SKM-1 treated with dmso at 0.1 percent for 144 hours (cell line): ENCODE results near the gene PRIMPOL.

Experiments used
- DNase-seq: peaks from one replicate; lab custom pipeline; 2025; ENCODE audit not compliant: unreplicated experiment; lab: John Stamatoyannopoulos, UW

Gene PRIMPOL

DNA sequence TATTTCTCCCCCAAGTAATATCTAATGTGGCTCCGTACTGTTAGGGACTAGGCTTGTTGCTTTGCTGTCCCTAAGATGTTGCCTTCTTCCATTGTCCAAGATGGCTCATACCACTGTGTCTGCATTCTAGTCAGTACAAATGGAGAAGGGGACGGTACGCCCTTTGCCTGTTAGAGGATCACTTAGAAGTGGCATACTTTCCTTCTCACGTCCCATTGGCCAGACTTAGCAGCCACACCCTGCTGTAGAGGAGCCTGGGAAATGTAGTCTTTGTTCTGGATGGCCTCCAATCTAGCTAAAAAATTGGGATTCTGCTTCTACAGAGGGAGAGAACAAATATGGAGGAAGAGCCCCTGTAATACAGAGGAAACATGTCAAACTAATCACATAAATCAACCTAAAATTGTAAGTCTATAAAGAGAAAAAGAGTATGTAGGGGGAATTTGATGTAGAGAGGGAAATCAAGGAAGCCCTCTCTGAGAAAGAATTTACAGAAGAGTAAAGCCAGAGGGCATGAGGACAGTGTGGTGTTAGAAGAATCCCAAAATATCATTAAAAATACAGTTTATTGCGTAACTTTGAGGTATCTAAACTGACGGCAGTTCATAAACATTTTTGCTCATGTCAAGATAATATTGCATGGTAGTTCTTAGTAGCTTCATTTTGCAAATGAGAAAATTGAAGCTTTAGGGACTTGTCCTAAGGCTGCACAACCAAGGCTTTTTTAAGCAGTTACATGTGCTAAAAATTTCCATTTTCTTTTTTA lies 15.1 kb downstream of the PRIMPOL start:
- DNase-seq = no peak

DNA sequence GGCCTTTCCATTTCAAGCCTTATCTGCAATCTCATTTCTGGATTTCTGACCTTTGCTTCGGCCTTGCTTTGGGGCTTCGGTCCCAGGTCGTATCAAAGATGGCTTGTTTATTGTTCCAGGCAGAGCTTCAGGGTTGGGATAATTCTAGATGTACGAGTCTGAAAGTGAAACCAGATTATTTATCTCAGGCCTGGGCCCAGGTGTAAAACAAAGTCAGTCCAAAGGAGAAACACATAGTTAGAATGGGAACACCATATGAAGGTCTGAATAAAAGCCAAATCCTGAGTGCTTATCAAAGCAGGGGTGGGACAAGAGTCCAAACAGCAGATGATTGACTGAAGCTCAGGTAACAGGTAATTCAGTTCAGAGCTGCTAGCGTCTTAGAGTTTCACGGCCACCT lies 17.1 kb downstream of the PRIMPOL start:
- no peak for DNase-seq

DNA sequence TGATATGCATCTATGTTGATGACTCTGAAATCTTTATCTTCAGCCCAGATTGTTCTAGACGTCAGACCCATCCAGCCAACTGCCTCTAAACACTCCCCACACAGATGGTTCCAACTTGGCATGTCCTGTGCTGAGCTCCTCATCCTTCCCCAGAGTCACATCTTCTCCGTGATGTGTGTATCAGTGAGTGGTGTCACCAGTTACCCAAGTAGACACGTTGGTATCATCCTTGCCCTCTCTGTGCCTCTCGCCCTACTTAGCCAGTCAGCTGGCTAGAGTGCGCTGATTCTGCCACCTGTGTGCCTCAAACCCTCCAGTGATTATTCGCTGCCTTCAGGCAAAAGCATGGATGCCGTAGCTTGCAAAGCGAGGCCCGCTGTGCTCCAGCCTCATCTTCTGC lies 18.6 kb downstream of the PRIMPOL start:
- no peak for DNase-seq

DNA sequence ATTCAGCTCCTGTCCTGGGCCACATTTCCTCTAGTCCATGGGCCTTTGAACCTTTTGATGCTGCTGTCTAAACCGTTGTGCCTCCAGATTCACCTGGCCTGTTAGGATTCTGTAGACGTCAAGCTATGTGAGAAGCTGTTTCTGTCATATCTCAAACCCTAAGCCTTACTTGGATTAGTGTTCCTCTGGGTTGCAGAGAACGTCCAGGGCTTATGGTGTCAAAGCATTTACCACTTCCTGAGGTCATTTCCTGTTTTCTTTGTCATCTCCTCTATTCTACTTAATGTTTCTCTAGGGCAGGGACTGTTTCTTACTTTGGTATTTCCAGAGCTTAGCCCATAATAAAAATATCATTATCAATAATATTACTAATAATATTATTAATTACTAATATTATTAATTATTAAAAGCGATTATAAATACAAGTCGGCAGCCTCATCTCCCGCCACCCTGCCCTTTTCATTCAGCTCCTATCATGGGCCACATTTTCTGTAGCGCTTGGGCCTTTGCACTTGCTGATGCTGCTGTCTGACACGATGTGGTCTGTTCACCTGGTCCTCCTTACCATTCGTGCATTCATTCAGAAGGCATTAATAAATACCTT lies 19.1 kb downstream of the PRIMPOL start:
- DNase-seq = peak; percentile 72

DNA sequence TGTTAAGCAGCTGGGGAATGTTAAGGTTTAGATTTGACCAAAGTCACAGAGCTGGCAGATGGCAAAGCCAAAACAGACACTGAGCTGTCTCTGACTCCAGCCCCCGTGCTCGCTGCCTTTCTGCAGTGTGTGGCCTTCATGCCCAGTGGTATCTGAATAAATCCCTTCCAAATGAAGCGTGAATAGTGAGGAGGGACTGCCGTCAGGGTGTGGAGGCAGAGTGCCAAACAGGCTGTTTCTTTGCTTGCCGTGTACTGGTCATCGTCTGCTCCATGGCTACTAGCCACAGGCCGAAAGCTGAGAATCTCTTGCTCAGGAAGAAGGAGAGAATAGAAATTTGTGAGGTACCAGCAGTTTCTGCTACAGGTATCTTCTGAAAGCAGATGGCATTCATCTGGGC lies 19.7 kb downstream of the PRIMPOL start:
- no peak for DNase-seq

DNA sequence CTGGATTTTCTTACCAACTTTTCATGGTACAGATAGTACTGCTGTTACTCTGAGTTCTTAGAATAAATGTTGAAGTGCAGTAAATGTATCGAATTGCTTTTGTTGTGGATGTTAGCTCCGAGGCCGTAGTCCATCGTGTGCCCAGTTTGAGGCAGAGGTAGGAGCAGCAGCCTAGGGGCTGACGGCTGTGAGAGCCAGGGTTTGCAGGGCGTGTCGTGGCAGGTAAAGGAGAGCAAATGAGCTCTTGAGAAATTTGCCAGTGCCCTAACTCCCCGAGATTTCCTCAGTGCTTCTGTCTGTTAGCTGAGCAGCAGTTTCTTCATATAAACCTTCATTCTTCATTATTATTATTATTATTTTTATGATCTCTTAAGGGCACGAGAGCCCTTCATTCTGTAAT lies 21.6 kb downstream of the PRIMPOL start:
- DNase-seq = no peak

DNA sequence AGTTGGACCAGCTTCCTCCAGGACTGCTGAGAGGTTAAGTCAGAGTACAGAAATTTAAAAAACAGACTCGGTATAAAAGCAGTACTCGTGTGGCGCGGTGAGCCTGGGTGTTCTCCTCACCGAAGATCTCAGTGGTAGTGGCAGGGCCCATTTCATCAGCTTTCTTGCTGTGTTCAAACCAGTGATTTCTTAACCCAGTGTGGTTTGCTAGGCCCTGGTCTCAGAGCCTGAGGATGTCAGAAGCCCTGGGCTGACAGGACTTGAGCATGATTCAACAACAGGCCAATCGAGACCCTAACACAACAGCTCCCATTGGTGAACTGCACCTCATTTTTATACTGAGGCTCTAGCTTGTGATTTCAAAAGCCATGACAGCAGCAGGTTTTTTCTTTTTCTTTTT lies 23.2 kb downstream of the PRIMPOL start:
- no peak for DNase-seq

DNA sequence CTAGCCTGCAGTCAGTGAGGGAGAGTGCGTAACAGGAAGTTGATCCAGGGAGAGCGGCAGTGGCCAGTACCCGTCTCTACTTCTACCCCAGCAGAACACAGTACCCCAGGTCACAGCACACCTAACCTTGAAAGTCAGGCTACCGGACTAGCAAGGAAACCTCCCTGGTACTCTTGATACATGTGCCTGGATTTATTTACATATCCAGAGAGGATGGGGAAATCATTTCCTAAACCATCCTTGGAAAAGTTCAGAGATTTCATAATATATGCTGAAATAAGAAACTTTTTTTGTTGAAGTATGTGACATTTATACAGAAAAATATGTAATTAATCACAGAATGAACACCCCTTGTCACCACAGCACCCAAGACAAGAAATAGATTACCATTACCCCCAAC lies 24.5 kb downstream of the PRIMPOL start:
- no peak for DNase-seq

DNA sequence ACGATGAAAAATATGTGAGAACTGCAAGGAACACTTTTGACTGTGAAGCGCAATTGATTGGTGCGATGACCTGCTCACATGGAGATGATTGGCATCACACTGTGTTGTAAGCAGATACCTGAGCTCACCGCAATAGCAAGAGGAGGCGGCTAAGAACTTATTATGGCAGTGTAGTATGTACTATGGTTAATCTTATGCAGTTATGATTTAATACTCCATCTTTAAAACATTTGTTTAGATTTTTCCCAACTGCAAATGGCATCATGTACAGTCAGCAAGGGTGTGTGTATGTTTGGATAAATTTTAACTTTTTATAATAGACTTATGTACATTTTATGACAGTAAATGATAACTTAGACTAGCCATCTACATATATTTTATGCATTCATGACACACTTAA lies 25.5 kb downstream of the PRIMPOL start:
- no peak for DNase-seq

DNA sequence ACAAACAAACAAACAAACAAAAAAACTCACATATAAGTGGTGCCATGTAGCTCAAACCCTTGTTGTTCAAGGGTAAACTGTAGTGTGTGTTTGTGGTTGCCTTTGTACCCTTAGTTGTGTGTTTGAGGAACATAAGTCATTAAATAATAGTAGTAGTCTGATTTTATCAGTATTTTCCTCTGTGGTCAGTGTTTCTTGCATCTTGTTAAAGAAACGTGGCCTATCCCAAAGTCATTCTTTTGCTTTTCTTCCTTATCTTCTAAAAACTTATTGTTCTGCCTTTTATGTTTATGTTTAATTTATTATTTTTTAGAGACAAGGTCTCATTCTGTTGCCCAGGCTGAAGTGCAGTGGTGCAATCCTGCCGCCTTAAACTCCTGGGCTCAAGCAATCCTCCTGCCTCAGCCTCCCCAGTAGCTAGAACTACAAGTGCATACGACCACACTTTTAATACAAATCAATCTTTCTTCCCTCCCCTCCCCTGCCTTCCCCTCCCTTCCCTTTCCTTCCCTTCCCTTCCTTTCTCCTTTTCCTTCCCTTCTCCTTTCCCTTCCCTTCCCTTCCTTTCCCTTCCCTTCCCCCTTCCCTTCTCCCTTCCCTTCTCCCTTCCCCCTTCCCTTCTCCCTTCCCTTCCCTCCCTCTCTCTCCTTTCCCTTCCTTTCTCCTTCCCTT lies 26.4 kb downstream of the PRIMPOL start:
- no peak for DNase-seq

DNA sequence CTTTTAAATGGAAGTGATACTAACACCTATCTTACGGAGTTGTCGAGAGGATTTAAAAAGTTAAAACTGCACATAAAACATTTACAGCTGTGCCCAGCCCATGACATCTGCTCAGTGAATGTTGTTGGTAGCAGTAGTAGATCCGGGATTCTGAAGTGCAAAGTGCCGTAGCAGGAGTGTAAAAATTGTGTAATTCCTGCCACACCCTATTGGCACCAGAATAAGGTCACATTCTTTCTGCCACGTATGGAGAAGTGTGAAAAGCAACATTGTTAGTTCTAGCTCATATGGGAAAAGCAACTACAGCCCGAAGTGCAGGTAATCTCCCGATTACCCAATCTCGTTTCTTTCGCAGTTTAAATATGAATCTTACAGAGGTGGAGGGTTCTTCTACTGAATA lies 31.2 kb downstream of the PRIMPOL start:
- DNase-seq = no peak

DNA sequence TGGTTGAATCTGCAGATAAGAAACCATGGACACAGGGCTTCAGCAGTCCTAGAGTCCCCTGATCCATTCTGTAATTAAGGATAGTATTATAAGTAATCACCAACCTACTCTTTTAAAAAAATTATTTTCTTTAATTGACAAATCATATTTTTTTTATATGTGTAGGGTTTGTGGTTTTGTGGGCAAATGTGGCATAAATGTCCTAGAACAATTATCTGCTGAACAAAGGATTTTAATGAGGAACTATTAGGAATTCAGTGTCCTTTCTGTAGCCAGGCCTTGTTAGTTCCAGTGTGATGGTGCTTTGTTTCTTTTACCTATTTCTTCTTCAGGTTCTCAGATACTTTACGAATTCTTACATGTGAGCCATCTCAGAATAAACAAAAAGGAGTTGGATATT lies 32.4 kb downstream of the PRIMPOL start:
- no peak for DNase-seq

DNA sequence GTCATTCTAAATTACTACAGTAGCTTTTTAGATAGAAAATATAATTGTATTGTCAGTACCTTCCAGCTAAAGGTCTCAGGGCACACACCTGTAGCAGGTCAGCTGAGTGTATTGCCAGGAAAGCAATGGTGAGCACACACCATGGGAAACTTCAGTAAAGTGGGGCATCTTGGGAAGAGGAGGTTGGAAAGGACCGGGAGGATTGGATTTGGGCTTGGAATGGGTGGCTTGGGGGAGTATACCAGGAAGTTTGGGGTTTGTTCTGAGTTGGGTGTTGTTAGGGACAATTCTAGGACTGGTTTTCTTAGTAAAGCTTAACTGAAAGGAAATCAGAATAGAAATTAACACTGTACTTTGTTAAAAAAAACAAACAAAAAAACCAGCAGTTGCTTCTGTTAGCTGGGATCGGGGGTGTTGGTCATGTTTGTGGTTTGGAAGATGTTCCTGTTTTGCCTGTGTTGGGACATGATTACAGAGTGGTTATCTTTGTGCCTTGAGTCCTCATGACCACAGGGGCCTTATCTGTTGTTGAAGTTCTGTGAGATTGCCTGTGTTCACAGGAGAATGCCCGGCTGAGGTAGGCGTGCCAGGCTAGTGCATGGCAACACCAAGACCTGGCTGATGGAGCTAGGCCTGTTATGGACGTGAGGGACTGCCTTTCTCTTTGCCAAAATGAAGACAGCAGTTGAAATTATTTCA lies 35.1 kb downstream of the PRIMPOL start:
- peak; percentile 79 for DNase-seq

DNA sequence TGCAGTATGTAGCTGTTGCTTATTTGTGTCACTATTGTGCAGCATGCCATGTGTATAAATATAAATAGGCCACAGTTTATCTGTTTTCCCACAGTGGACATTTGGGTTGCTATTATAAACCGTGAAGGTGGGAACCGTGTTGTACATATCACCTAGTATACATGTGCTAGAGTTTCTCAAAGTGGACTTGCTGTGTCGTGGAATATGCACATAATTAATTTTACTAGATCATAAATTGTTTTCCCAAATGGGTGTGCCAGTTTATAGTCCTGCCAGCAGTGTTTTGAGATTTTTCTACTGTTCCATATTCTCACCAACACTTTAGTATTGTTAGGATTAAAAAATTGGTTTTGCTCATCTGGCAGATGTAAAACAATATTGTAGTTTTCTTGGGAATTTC lies 38.5 kb downstream of the PRIMPOL start:
- DNase-seq = no peak

DNA sequence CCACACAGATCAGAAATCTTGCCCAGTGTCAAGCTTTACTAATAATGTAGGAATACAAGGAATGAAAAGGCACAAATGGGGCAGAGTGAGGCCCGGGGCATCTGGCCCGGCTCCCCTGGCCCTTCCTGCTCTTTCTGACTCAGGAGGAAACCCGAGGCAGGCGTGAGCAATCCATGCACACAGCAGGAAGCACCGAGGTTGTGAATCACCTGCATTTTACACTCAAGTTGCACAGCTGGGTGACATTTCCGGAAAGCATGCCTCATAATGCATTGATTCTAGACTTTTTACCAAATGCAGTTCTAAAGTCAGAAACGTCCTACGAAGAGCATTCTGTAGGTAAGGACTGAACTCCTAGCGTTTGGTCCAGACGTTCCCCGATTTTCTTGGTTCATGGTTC lies 38.9 kb downstream of the PRIMPOL start:
- DNase-seq = no peak

DNA sequence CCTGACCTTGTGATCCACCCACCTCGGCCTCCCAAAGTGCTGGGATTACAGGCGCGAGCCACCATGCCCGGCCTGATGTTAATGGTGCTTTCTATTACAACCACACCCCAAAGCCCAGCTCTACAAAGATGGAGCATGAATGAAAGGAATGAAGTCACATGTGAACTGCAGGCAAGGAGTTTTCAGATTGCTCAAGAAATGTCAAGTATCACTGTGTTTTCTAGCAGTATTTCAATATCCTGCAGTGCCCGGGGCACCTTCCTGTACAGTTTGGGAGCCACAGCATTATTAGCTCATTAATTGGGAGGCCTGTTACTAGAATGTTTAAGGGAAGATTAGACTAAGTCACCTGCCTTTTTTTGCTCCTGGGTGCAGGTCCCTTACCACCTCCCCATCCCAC lies 40.1 kb downstream of the PRIMPOL start:
- no peak for DNase-seq

DNA sequence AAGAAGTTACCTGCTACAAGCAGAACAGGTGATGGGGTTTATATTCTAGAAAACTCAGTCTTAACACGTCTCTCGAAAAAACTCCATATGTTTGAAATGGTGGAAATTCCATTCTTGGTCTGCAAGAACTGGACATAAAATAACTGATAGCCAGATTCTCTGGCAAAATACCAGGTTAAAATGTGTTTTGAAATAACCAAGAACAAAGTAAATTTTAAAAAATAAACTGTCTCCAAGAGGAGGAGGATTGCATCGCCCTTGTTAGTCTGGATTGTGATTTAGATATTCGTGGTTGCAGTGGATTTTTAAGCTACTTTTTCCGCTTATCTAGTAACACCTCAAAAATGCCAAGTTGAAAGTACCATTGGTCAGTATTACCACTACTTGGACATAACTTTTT lies 43.5 kb downstream of the PRIMPOL start:
- no peak for DNase-seq

DNA sequence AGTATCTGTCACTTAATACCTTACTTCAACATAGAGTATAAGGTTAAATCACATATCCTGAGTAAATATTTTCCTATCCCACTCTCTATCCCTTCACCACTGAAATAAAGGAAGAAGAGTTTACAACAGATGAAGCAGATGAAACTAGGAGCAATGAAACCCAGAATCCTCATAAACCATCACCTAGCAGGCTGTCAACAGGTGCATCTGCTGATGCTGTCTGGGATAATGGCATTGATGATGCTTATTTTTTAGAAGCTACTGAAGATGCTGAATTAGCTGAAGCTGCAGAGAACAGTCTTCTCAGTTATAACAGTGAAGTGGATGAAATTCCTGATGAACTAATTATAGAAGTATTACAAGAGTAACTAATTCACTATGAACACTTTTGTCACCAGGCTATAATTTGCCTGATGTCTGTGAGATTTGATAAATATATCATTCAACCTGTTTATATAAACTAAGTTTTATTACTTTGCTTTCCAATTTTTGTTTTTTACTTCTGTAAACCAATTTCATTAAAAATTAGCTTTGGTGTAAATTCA lies 44.9 kb downstream of the PRIMPOL start:
- DNase-seq = no peak

DNA sequence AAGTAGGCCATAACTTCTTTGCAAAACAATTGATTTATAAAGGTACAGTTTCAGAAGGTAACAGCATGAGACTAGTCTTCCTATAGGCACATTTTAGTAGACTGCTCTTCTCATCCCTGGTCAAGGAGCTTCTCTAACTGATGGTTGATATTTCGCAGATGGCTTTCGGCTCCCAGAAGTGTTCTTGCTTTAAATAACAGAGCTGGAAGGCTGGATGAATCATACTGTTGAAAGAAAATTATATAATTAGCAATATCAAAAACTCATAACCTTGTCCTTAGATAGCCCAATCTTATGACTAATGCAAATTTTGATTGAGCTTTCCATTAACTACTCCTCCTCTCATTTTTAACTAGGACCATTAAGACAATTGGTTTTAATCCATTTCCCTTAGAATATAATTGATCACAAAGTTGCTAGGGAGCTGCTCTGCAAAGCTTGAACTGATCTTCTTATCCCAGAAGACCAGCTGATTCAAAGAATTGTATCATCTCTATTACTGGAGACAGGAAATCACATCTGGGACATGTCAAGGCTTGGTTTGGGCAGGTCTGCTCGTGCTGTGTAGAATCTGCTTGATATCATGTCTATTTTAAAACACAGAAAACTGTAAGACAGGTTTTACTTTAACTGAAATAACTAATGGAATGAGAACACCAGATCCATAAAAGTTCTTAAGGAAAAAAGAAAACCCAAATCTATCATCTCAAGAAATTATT lies 45.8 kb downstream of the PRIMPOL start:
- no peak for DNase-seq

DNA sequence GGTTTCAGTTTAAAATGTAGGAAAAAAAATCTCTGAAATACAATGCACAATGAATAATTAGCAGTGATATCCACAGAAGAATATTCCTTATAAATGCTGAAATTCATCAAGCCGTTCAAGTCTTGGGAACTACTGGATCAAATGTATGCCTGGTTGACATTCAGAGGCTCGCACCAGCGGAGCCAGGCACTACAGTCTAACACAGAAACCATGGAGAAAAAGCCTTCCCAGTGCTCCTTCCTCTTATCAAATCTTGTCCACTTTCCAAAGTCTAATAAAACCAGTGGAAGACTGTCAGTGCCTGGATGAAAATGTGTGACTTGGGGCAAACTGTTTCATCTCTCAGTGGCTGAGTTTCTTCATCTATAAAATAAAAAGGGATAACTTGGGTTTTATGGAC lies 48.4 kb downstream of the PRIMPOL start:
- no peak for DNase-seq

DNA sequence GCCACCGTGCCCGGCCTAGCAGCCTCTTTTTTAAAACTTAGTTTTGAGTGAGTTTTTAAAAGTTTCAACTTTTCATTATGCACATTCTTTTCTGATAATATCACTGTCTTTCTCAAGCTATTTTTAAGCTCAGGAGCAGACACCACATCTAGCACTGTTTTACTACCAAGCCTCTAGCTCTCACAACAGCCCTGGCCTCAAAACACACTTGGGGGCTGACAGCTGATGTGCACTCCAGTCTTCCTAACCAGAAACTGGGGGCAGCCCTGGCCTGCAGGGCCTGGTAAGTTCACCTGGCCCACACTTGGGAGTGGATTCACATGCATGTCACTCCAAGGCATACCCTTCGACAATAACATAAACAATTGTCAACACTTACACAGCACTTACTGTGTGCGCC lies 50.4 kb downstream of the PRIMPOL start:
- no peak for DNase-seq
